Stimulated activated memory B cell treated with anti-CD40 and anti-IgM and Interleukin-4, amounts not matched to agents 10 μg/mL and 1 μg/mL and 100 μg/mL, for 72 hours (primary cell): ENCODE data around the gene SPOCK3.
"Not testable (repeated sequence)": the region's sequence is repeated elsewhere in the genome, so short reads cannot be mapped to it uniquely, and the experiment has no call there.

Source experiments
- ATAC-seq: fragments of 150-1000 bp; cut with Tn5 transposase; 2 replicates; pipeline ENCODE4 v1.10.0; 2021
- H3K27ac Mint-ChIP-seq: one replicate; pipeline ENCODE4 v1.8.0; 2022; ENCODE audit warnings: mild to moderate bottlenecking, mixed read lengths
- H3K27me3 Mint-ChIP-seq: one replicate; pipeline ENCODE4 v1.8.0; 2022; ENCODE audit warnings: mixed read lengths
- H3K36me3 Mint-ChIP-seq: one replicate; pipeline ENCODE4 v1.8.0; 2022; ENCODE audit warnings: mixed read lengths
- H3K4me1 Mint-ChIP-seq: one replicate; pipeline ENCODE4 v1.8.0; 2022; ENCODE audit warnings: mixed read lengths
- H3K4me3 Mint-ChIP-seq: one replicate; pipeline ENCODE4 v1.8.0; 2022; ENCODE audit warnings: mild to moderate bottlenecking, moderate library complexity, mixed read lengths
- H3K9me3 Mint-ChIP-seq: one replicate; pipeline ENCODE4 v1.8.0; 2022; ENCODE audit warnings: mixed read lengths

SPOCK3 gene

GRCh38 chr4:166977596-166977995, 256.7 kb downstream of the SPOCK3 start:
- no peak for ATAC-seq
- Mint-ChIP-seq H3K4me1 (no peaks in the 10 kb centered on the region), H3K9me3 (peaks cover 10% of the 10 kb centered on the region)

GRCh38 chr4:166972071-166972470, 262.2 kb downstream of the SPOCK3 start:
- peaks cover 22% of the 10 kb centered on the region for H3K9me3 Mint-ChIP-seq
- no peaks in the 10 kb centered on the region for H3K27me3 Mint-ChIP-seq
- H3K4me3 Mint-ChIP-seq, result no peak overlapping the region
- no peaks in the 10 kb centered on the region for H3K4me1 Mint-ChIP-seq
- no peak overlapping the region for H3K27ac Mint-ChIP-seq
- no peak for ATAC-seq
- no peaks in the 10 kb centered on the region for H3K36me3 Mint-ChIP-seq

More at GRCh38 chr4:166977596-166977995, 256.7 kb downstream of the SPOCK3 start:
- H3K4me3 Mint-ChIP-seq, result no peak overlapping the region
- no peak overlapping the region for H3K27ac Mint-ChIP-seq
- no peaks in the 10 kb centered on the region for H3K36me3 Mint-ChIP-seq
- no peaks in the 10 kb centered on the region for H3K27me3 Mint-ChIP-seq

GRCh38 chr4:166968219-166968618, 266.1 kb downstream of the SPOCK3 start:
- not testable (repeated sequence) for ATAC-seq, H3K4me1 Mint-ChIP-seq, H3K36me3 Mint-ChIP-seq, H3K27ac Mint-ChIP-seq, H3K4me3 Mint-ChIP-seq, H3K27me3 Mint-ChIP-seq
- peaks cover 19% of the 10 kb centered on the region for H3K9me3 Mint-ChIP-seq

- Mint-ChIP-seq H3K4me3 (no peak overlapping the region), H3K4me1 (no peaks in the 10 kb centered on the region), H3K9me3 (peaks cover 19% of the 10 kb centered on the region), H3K36me3 (no peaks in the 10 kb centered on the region), H3K27me3 (no peaks in the 10 kb centered on the region), H3K27ac (no peak overlapping the region)
- no peak for ATAC-seq
These were observed 268.7 kb downstream of the SPOCK3 start for GRCh38 chr4:166965562-166965961.

GRCh38 chr4:166957451-166957850, 276.8 kb downstream of the SPOCK3 start:
- H3K27ac Mint-ChIP-seq, result no peak overlapping the region
- ATAC-seq, result no peak
- no peaks in the 10 kb centered on the region for H3K36me3 Mint-ChIP-seq
- no peaks in the 10 kb centered on the region for H3K4me1 Mint-ChIP-seq
- peaks cover 11% of the 10 kb centered on the region for H3K9me3 Mint-ChIP-seq
- no peak overlapping the region for H3K4me3 Mint-ChIP-seq
- H3K27me3 Mint-ChIP-seq, result no peaks in the 10 kb centered on the region

GRCh38 chr4:166956484-166956883, 277.8 kb downstream of the SPOCK3 start:
- no peak overlapping the region for H3K4me3 Mint-ChIP-seq
- H3K27ac Mint-ChIP-seq, result no peak overlapping the region
- no peak for ATAC-seq
- H3K4me1 Mint-ChIP-seq, result no peaks in the 10 kb centered on the region
- H3K36me3 Mint-ChIP-seq, result no peaks in the 10 kb centered on the region
- no peaks in the 10 kb centered on the region for H3K27me3 Mint-ChIP-seq
- peaks cover 11% of the 10 kb centered on the region for H3K9me3 Mint-ChIP-seq

GRCh38 chr4:166941629-166942028, 292.7 kb downstream of the SPOCK3 start:
- Mint-ChIP-seq H3K4me3 (no peak overlapping the region), H3K27ac (no peak overlapping the region), H3K9me3 (peaks cover 8% of the 10 kb centered on the region), H3K36me3 (no peaks in the 10 kb centered on the region), H3K27me3 (no peaks in the 10 kb centered on the region), H3K4me1 (no peaks in the 10 kb centered on the region)
- ATAC-seq, result peak; percentile 34

GRCh38 chr4:166930464-166930863, 303.8 kb downstream of the SPOCK3 start:
- no peak for ATAC-seq
- H3K4me1 Mint-ChIP-seq, result no peaks in the 10 kb centered on the region
- H3K4me3 Mint-ChIP-seq, result no peak overlapping the region
- H3K27me3 Mint-ChIP-seq, result no peaks in the 10 kb centered on the region
- H3K27ac Mint-ChIP-seq, result no peak overlapping the region
- H3K36me3 Mint-ChIP-seq, result no peaks in the 10 kb centered on the region
- peaks cover 3% of the 10 kb centered on the region for H3K9me3 Mint-ChIP-seq

- H3K27ac Mint-ChIP-seq, result no peak overlapping the region
These were observed 309.9 kb downstream of the SPOCK3 start for GRCh38 chr4:166924424-166924823.

GRCh38 chr4:166913926-166914325, 320.4 kb downstream of the SPOCK3 start:
- Mint-ChIP-seq H3K27ac (no peak overlapping the region), H3K9me3 (peaks cover 4% of the 10 kb centered on the region), H3K36me3 (no peaks in the 10 kb centered on the region), H3K27me3 (no peaks in the 10 kb centered on the region), H3K4me3 (no peak overlapping the region), H3K4me1 (no peaks in the 10 kb centered on the region)
- ATAC-seq, result no peak

More at GRCh38 chr4:166924424-166924823, 309.9 kb downstream of the SPOCK3 start:
- H3K4me3 Mint-ChIP-seq, result no peak overlapping the region
- H3K27me3 Mint-ChIP-seq, result no peaks in the 10 kb centered on the region
- H3K4me1 Mint-ChIP-seq, result no peaks in the 10 kb centered on the region
- H3K9me3 Mint-ChIP-seq, result peaks cover 3% of the 10 kb centered on the region
- H3K36me3 Mint-ChIP-seq, result no peaks in the 10 kb centered on the region
- ATAC-seq, result no peak

GRCh38 chr4:166903408-166903807, 330.9 kb downstream of the SPOCK3 start:
- no peak for ATAC-seq
- Mint-ChIP-seq H3K27ac (no peak overlapping the region), H3K9me3 (no peaks in the 10 kb centered on the region), H3K36me3 (no peaks in the 10 kb centered on the region), H3K4me1 (no peaks in the 10 kb centered on the region), H3K4me3 (no peak overlapping the region), H3K27me3 (no peaks in the 10 kb centered on the region)

- Mint-ChIP-seq H3K4me3 (no peak overlapping the region), H3K27me3 (no peaks in the 10 kb centered on the region)
These were observed 331.4 kb downstream of the SPOCK3 start for GRCh38 chr4:166902941-166903340.

GRCh38 chr4:166896254-166896653, 338.0 kb downstream of the SPOCK3 start:
- Mint-ChIP-seq H3K4me1 (no peaks in the 10 kb centered on the region), H3K36me3 (no peaks in the 10 kb centered on the region), H3K27ac (no peak overlapping the region), H3K4me3 (no peak overlapping the region), H3K27me3 (no peaks in the 10 kb centered on the region), H3K9me3 (peaks cover 3% of the 10 kb centered on the region)
- ATAC-seq, result no peak

More at GRCh38 chr4:166902941-166903340, 331.4 kb downstream of the SPOCK3 start:
- H3K36me3 Mint-ChIP-seq, result no peaks in the 10 kb centered on the region
- H3K27ac Mint-ChIP-seq, result no peak overlapping the region
- no peaks in the 10 kb centered on the region for H3K9me3 Mint-ChIP-seq
- no peaks in the 10 kb centered on the region for H3K4me1 Mint-ChIP-seq
- ATAC-seq, result no peak

GRCh38 chr4:166895771-166896170, 338.5 kb downstream of the SPOCK3 start:
- H3K36me3 Mint-ChIP-seq, result no peaks in the 10 kb centered on the region
- H3K4me3 Mint-ChIP-seq, result no peak overlapping the region
- H3K27ac Mint-ChIP-seq, result no peak overlapping the region
- H3K27me3 Mint-ChIP-seq, result no peaks in the 10 kb centered on the region
- no peaks in the 10 kb centered on the region for H3K4me1 Mint-ChIP-seq
- peaks cover 3% of the 10 kb centered on the region for H3K9me3 Mint-ChIP-seq
- no peak for ATAC-seq

GRCh38 chr4:166887457-166887856, 346.8 kb downstream of the SPOCK3 start:
- Mint-ChIP-seq H3K27me3 (no peaks in the 10 kb centered on the region), H3K36me3 (no peaks in the 10 kb centered on the region), H3K4me1 (no peaks in the 10 kb centered on the region), H3K4me3 (no peak overlapping the region), H3K27ac (no peak overlapping the region), H3K9me3 (no peaks in the 10 kb centered on the region)
- ATAC-seq, result no peak

GRCh38 chr4:166886718-166887117, 347.6 kb downstream of the SPOCK3 start:
- ATAC-seq, result no peak
- Mint-ChIP-seq H3K27ac (no peak overlapping the region), H3K4me1 (no peaks in the 10 kb centered on the region), H3K36me3 (no peaks in the 10 kb centered on the region), H3K9me3 (no peaks in the 10 kb centered on the region), H3K4me3 (no peak overlapping the region), H3K27me3 (no peaks in the 10 kb centered on the region)

GRCh38 chr4:166882221-166882620, 352.1 kb downstream of the SPOCK3 start:
- H3K36me3 Mint-ChIP-seq, result no peaks in the 10 kb centered on the region
- no peaks in the 10 kb centered on the region for H3K27me3 Mint-ChIP-seq
- no peak overlapping the region for H3K4me3 Mint-ChIP-seq
- H3K27ac Mint-ChIP-seq, result no peak overlapping the region
- peaks cover 3% of the 10 kb centered on the region for H3K9me3 Mint-ChIP-seq
- no peaks in the 10 kb centered on the region for H3K4me1 Mint-ChIP-seq
- ATAC-seq, result no peak
